ENCODE data around the gene IQGAP2. TPM values are rescaled to one million over a fixed set of nuclear protein-coding genes. Genes with fewer than 3 reads are reported as not detected.

IQGAP2 gene
- polyA plus RNA-seq, 1 donor (not counting 4 experiments of a cell fraction or from before 2014, with no cell fraction given): 0.14 TPM

- FAIRE-seq: no peak
Measured at GRCh38 chr5:76526950-76527583, 124.0 kb downstream of the IQGAP2 start.

GRCh38 chr5:76527685-76528161 lies 124.6 kb downstream of the IQGAP2 start:
- Histone ChIP-seq H3K9me1 (ENCODE audit: control insufficient read depth, extremely low read depth, insufficient read depth, low read length) (no peaks in the 10 kb centered on the region), H2AFZ (ENCODE audit: control insufficient read depth, low read length) (no peak overlapping the region), H3K27me3 (ENCODE audit: control insufficient read depth, extremely low read depth, insufficient read depth, low read length) (no peaks in the 10 kb centered on the region), H3K79me2 (ENCODE audit: control insufficient read depth, insufficient read depth, low read length) (no peaks in the 10 kb centered on the region), H3K36me3 (ENCODE audit: control insufficient read depth in 2 of 2, extremely low read depth in 1 of 2, insufficient read depth in 2 of 2, low read length in 2 of 2) (no peaks in the 10 kb centered on the region), H3K4me2 (ENCODE audit: control insufficient read depth, extremely low read depth, insufficient read depth, low read depth, low read length) (peak overlapping the region; percentile 17), H3K9ac (ENCODE audit: control insufficient read depth, extremely low read depth, insufficient read depth, low read length) (no peak overlapping the region), H4K20me1 (ENCODE audit: control insufficient read depth, extremely low read depth, insufficient read depth, low read length) (no peaks in the 10 kb centered on the region), H3K4me1 (ENCODE audit: control insufficient read depth, extremely low read depth, insufficient read depth, low read length) (peaks cover 9% of the 10 kb centered on the region), H3K4me3 (ENCODE audit: control insufficient read depth in 2 of 3, extremely low read depth in 1 of 3, insufficient read depth in 2 of 3, low read depth in 1 of 3, low read length in 3 of 3) (no peak overlapping the region), H3K9me3 (ENCODE audit: control insufficient read depth, low read depth, low read length) (no peaks in the 10 kb centered on the region), H3K27ac (ENCODE audit: control insufficient read depth, insufficient read depth, low read length) (no peak overlapping the region)
- FAIRE-seq: peak; percentile 65
- DNase-seq (ENCODE audit: low read depth, low spot score): no peak
- TF ChIP-seq CTCF (optimal IDR thresholded peaks at IDR 0.05 in 1 of 3, IDR thresholded peaks at IDR 0.05 in 1 of 3, conservative IDR thresholded peaks at IDR 0.05 in 1 of 3; ENCODE audit: extremely low read depth in 1 of 3, insufficient read depth in 2 of 3, low read length in 3 of 3) (no peak), EZH2 (IDR thresholded peaks at IDR 0.05; ENCODE audit: low read length) (no peak)
- dilution Hi-C loops (cut with MboI; ENCODE audit: extremely low pct_ligation_motif_present, low sequenced_read_pairs): no loop called here

More at GRCh38 chr5:76526950-76527583, 124.0 kb downstream of the IQGAP2 start:
- no peaks in the 10 kb centered on the region for H3K9me3 ChIP-seq (ENCODE audit: control insufficient read depth, low read depth, low read length)
- no peaks in the 10 kb centered on the region for H3K79me2 ChIP-seq (ENCODE audit: control insufficient read depth, insufficient read depth, low read length)
- H3K27me3 ChIP-seq (ENCODE audit: control insufficient read depth, extremely low read depth, insufficient read depth, low read length): no peaks in the 10 kb centered on the region
- no peak overlapping the region for H3K4me2 ChIP-seq (ENCODE audit: control insufficient read depth, extremely low read depth, insufficient read depth, low read depth, low read length)
- no peak overlapping the region for H3K27ac ChIP-seq (ENCODE audit: control insufficient read depth, insufficient read depth, low read length)
- H2AFZ ChIP-seq (ENCODE audit: control insufficient read depth, low read length): no peak overlapping the region
- dilution Hi-C loops (cut with MboI; ENCODE audit: extremely low pct_ligation_motif_present, low sequenced_read_pairs): no loop called here
- TF ChIP-seq EZH2 (IDR thresholded peaks at IDR 0.05; ENCODE audit: low read length): no peak
- no peak for TF ChIP-seq CTCF (optimal IDR thresholded peaks at IDR 0.05 in 1 of 3, IDR thresholded peaks at IDR 0.05 in 1 of 3, conservative IDR thresholded peaks at IDR 0.05 in 1 of 3; ENCODE audit: extremely low read depth in 1 of 3, insufficient read depth in 2 of 3, low read length in 3 of 3)
- DNase-seq (ENCODE audit: low read depth, low spot score): no peak
- no peak overlapping the region for H3K4me3 ChIP-seq (ENCODE audit: control insufficient read depth in 2 of 3, extremely low read depth in 1 of 3, insufficient read depth in 2 of 3, low read depth in 1 of 3, low read length in 3 of 3)
- no peaks in the 10 kb centered on the region for H3K36me3 ChIP-seq (ENCODE audit: control insufficient read depth in 2 of 2, extremely low read depth in 1 of 2, insufficient read depth in 2 of 2, low read length in 2 of 2)
- no peaks in the 10 kb centered on the region for H4K20me1 ChIP-seq (ENCODE audit: control insufficient read depth, extremely low read depth, insufficient read depth, low read length)
- peaks cover 9% of the 10 kb centered on the region for H3K4me1 ChIP-seq (ENCODE audit: control insufficient read depth, extremely low read depth, insufficient read depth, low read length)
- no peak overlapping the region for H3K9ac ChIP-seq (ENCODE audit: control insufficient read depth, extremely low read depth, insufficient read depth, low read length)
- H3K9me1 ChIP-seq (ENCODE audit: control insufficient read depth, extremely low read depth, insufficient read depth, low read length): no peaks in the 10 kb centered on the region

All from keratinocyte (primary cell).